Muscle layer of duodenum (tissue), 2 donors: ENCODE data around the gene HLCS.

Experiments used
- H3K27ac ChIP-seq: one replicate; pipeline ENCODE4 v1.7.0; 2013; ENCODE audit warnings: mild to moderate bottlenecking, low read length
- H3K27me3 ChIP-seq: one replicate; pipeline ENCODE4 v1.7.0; 2013; ENCODE audit warnings: low read depth, mild to moderate bottlenecking, control low read depth, low read length
- H3K36me3 ChIP-seq, 2 donors: one replicate each; pipeline ENCODE4 v1.7.0; 2013; ENCODE audit warnings: low read length in 2 of 2, control low read depth in 1 of 2, mild to moderate bottlenecking in 1 of 2; ENCODE audit not compliant: insufficient read depth in 2 of 2, control insufficient read depth in 1 of 2
- H3K4me1 ChIP-seq, 2 donors: one replicate each; pipeline ENCODE4 v1.7.0; 2013; ENCODE audit warnings: low read length in 2 of 2, mild to moderate bottlenecking in 2 of 2, control low read depth in 1 of 2, moderate library complexity in 1 of 2; ENCODE audit not compliant: insufficient read depth in 2 of 2, control insufficient read depth in 1 of 2
- H3K4me3 ChIP-seq, 2 donors: one replicate each; pipeline ENCODE4 v1.7.0; 2013; ENCODE audit warnings: low read length in 2 of 2, low read depth in 1 of 2, mild to moderate bottlenecking in 1 of 2
- H3K9me3 ChIP-seq, 2 donors: one replicate each; pipeline ENCODE4 v1.7.0; 2013; ENCODE audit warnings: low read length in 2 of 2, control low read depth in 1 of 2, mild to moderate bottlenecking in 1 of 2; ENCODE audit not compliant: control insufficient read depth in 1 of 2
- donor health status: healthy.

HLCS gene

DNA sequence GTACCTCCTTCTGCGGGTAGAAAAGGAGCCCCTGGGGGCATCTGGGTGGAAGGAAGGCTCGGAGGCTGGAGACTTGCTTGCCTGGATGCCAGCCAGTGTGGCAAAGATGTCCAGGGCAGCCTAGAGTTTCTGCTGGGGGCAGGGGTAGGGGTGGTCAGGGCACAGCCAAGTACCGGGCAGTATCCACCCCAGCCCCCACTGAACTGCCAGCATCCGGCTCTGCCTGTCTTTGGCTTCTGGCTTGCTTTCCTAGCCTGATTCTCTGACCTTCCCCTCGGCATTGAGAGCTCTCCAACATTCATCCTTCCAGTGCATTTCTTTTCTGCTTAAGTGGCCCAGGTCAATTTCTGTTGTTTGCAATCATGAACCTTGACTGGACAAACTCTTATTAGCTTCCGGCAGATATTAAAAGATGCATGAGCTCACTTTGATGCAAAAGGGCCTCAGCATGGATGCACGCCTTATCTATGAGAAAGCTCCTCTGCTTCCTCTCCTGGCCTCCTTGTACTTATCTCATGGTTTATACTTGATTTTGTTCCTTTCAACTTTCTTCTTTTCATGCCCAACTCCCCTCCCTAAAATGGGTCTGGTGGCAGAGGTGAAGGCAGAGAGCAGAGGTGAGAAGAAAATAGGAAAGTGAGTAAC, 116.9 kb downstream of the HLCS start:
- H3K4me1 ChIP-seq: peaks cover 0 to 7% of the 10 kb centered on the region in 2 donors
- no peaks in the 10 kb centered on the region for H3K9me3 ChIP-seq
- no peaks in the 10 kb centered on the region for H3K36me3 ChIP-seq
- no peaks in the 10 kb centered on the region for H3K27me3 ChIP-seq
- H3K27ac ChIP-seq: no peak overlapping the region
- H3K4me3 ChIP-seq: no peak overlapping the region

DNA sequence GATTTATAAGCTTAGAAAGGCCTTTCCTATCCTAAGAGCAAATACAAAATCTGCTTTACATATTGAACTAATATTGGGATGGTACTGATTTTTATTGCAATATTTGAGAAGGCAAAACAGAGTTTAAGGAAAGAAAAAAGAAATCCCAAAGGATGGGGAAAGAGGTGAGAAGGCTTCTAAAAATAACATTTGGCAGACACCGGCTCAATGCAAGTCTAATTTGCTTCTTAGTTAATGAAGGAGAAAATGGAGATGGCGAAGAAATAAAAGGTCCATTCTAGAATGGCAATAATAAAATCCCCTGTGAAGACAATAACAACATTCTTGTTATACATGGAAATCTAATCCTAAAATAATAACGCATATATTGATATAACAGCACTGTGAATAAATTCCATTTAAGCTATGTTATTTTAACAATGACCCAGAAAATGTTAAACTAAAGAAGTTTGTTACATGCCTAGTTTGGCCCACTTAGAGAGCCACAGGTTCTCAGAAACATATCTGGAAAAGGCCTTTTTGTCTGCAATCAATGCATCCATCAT, 117.7 kb downstream of the HLCS start:
- Histone ChIP-seq H3K4me3 (no peak overlapping the region), H3K9me3 (no peaks in the 10 kb centered on the region), H3K4me1 (peaks cover 0 to 7% of the 10 kb centered on the region in 2 donors), H3K27ac (no peak overlapping the region), H3K36me3 (no peaks in the 10 kb centered on the region), H3K27me3 (no peaks in the 10 kb centered on the region)

DNA sequence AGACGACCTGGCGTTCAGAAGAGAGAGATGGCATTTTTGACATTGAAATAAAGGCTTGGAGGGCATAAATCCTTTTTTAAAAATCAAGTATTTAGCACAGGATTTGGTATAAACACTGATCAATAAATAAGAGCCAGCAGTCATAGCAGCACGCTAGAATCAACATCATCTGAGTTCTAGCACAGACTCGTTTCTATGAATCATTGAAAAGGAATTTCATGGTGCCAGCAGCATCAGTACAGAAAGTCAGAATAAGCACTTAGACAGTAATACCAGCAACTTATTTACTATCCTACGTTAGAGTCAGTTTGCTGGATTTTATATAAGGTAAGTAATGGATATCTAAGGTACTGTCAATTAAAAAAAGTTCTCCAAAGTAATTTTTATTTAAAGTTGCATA, 119.3 kb downstream of the HLCS start:
- Histone ChIP-seq H3K4me1 (peaks cover 0 to 7% of the 10 kb centered on the region in 2 donors), H3K27me3 (no peaks in the 10 kb centered on the region), H3K36me3 (no peaks in the 10 kb centered on the region), H3K4me3 (no peak overlapping the region), H3K27ac (no peak overlapping the region), H3K9me3 (no peaks in the 10 kb centered on the region)

DNA sequence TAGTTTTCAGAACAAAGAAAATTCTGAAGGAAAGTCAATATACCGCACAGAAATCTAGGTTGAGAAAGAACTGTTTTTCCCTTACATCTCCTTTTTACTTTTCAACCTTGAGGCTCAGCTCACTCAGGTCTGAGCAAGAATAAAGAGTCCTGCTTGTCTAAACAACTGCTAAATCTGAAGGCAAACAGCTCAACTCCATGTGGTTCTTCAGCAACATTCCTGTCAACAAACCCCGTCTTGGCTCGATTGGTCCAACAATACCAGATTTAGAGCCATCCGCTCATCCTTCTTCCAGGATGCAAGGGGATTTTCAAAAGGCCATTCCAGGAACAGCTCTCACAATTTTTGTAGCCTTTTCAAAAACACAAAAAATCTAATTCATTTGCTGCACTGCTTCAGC, 119.8 kb downstream of the HLCS start:
- H3K27ac ChIP-seq: no peak overlapping the region

DNA sequence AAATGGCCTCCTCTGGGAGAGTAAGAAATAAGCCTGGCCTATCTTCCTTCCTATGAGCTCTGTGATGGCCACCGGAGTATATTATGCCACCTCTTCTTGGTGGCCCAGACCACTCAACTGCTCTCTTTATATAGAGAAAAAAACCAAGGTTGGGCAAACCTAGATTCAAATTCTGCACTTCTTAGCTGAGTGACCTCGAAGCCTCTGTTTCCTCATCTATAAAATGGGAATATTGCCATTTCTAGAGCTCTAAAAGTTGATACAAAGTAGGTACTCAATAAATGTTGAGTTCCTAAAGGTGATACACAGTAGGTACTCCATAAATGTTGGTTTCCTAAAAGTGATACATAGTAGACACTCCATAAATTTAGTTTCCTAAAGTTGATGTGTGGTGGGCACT, 120.7 kb downstream of the HLCS start:
- no peaks in the 10 kb centered on the region for H3K27me3 ChIP-seq
- no peak overlapping the region for H3K4me3 ChIP-seq
- no peaks in the 10 kb centered on the region for H3K36me3 ChIP-seq
- no peaks in the 10 kb centered on the region for H3K9me3 ChIP-seq
- H3K27ac ChIP-seq: no peak overlapping the region
- peaks cover 0 to 7% of the 10 kb centered on the region in 2 donors for H3K4me1 ChIP-seq

More for the DNA sequence above, 119.8 kb downstream of the HLCS start:
- Histone ChIP-seq H3K4me1 (peaks cover 0 to 7% of the 10 kb centered on the region in 2 donors), H3K27me3 (no peaks in the 10 kb centered on the region), H3K9me3 (no peaks in the 10 kb centered on the region), H3K4me3 (no peak overlapping the region), H3K36me3 (no peaks in the 10 kb centered on the region)

DNA sequence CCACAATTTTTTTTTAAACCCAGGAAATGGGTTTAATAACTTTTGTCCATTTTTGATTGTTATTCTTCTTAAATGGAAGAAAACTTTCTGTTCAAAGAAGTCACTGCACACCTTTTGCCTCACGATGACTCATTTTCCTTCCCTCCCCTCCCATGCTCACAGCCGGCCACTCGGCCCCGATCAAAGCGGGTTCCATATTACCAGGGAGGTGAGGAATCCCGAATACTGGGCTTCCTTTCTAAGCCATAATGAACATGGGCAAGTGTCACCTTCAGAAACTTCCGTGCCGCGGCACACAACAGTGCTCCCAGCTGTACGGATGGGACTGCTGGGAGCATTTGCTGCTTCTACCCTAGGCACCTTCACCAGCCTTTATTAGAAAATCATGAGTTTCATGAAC, 121.4 kb downstream of the HLCS start:
- Histone ChIP-seq H3K36me3 (no peaks in the 10 kb centered on the region), H3K27me3 (no peaks in the 10 kb centered on the region), H3K9me3 (no peaks in the 10 kb centered on the region), H3K4me1 (peaks cover 0 to 7% of the 10 kb centered on the region in 2 donors), H3K27ac (no peak overlapping the region), H3K4me3 (no peak overlapping the region)

DNA sequence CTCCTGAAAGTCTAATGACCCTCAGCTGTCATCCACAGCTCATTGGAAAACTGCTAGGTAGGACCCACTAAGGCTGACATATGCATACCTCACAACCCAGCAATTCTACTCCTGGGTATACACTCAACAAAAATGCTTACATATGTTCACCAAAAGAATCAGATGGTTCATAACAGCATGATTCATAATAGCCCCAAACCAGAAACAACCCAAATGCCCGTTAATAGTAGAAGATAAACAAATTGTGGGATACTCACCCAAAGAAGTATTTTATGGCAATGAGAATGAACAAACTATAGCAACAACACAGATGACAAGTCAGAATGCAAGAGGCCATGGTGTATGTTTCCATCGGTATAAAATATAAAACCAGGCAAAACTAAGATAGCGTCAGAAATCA, 124.6 kb downstream of the HLCS start:
- peaks cover 0 to 4% of the 10 kb centered on the region in 2 donors for H3K4me1 ChIP-seq
- H3K36me3 ChIP-seq: no peaks in the 10 kb centered on the region
- no peak overlapping the region for H3K27ac ChIP-seq
- H3K27me3 ChIP-seq: no peaks in the 10 kb centered on the region
- no peak overlapping the region for H3K4me3 ChIP-seq
- no peaks in the 10 kb centered on the region for H3K9me3 ChIP-seq

DNA sequence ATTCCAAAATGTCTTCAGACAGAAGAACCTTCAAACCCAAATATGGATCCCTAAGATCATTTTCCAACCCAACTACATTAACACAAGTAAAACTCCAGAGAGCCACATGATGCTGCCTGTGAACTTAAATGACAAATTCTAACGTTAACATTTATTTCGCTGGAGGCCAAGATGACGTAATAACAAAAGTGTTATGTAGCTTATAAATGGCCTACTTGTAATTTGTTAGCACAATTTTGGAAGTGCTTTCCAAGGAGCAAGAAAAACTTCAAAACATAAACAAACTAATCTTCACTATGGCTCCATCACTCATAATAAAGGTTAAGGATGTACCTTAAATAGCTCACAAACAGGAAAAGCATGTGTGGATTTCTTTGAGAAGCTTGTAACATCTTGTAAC, 126.7 kb downstream of the HLCS start:
- Histone ChIP-seq H3K4me1 (no peaks in the 10 kb centered on the region), H3K36me3 (no peaks in the 10 kb centered on the region), H3K4me3 (no peak overlapping the region), H3K27ac (no peak overlapping the region), H3K27me3 (no peaks in the 10 kb centered on the region), H3K9me3 (no peaks in the 10 kb centered on the region)

DNA sequence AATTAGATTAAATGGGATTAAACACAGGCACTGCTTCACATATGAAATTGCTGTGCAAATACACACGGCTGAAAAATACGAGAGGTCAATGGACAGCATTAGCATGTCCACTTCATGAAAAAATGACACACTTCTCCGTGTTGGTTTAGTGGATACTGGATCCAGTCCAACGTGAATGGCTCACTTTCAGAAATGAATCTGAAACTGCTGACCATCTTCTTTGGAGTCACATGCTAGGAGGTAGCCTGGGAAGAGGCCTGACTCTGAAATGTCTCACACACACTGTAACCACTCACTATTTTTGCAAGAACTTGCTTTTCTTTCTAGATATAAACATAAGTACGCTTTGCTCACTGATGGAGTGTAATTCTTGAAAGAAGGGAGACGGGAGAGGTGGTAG, 127.3 kb downstream of the HLCS start:
- H3K4me1 ChIP-seq: no peaks in the 10 kb centered on the region
- H3K9me3 ChIP-seq: no peaks in the 10 kb centered on the region
- no peak overlapping the region for H3K4me3 ChIP-seq
- no peak overlapping the region for H3K27ac ChIP-seq
- no peaks in the 10 kb centered on the region for H3K36me3 ChIP-seq
- H3K27me3 ChIP-seq: no peaks in the 10 kb centered on the region

DNA sequence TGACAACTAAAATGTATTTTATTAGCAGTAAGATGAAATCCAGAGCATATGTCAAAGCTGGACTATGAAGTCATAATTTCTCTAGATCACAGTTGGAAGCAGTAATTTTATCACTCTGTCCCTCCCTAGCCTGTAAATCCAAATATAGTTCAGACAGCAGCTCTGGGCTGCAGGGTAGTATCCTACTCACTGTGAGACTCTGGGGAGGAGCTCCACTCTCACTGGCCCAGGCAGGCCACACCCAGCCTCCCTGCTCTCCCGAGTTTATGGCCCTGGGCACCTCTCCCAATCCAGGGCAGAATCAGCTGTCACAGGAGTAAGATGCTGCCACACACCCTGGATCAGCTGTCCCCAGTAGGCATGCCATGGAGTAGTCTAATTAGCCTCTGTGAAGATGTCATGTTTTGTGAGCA, 131.1 kb downstream of the HLCS start:
- H3K27ac ChIP-seq: no peak overlapping the region
- H3K9me3 ChIP-seq: no peaks in the 10 kb centered on the region
- H3K36me3 ChIP-seq: no peaks in the 10 kb centered on the region
- no peaks in the 10 kb centered on the region for H3K27me3 ChIP-seq
- H3K4me3 ChIP-seq: no peak overlapping the region
- H3K4me1 ChIP-seq: no peaks in the 10 kb centered on the region

DNA sequence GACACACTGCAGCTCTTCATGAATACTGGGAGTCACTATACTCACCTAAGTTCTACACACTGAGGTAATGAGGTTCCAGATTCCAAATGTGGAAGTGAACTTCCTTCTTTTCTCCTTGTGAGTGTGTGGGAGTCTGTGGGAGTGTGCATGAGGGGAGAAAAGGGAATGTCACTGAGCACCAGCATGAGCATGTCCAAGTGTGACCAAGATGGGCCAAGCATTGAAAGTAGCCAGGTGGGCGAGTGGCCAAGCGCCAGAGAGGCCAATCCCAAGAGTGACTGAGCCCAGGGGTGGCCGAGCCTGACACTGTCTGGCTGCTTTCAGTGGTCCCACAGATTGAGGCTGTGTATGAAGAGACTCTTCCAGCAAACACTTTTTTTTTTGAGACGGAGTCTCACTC, 132.3 kb downstream of the HLCS start:
- no peaks in the 10 kb centered on the region for H3K36me3 ChIP-seq
- no peak overlapping the region for H3K4me3 ChIP-seq
- no peak overlapping the region for H3K27ac ChIP-seq
- H3K9me3 ChIP-seq: no peaks in the 10 kb centered on the region
- H3K4me1 ChIP-seq: no peaks in the 10 kb centered on the region
- H3K27me3 ChIP-seq: no peaks in the 10 kb centered on the region

DNA sequence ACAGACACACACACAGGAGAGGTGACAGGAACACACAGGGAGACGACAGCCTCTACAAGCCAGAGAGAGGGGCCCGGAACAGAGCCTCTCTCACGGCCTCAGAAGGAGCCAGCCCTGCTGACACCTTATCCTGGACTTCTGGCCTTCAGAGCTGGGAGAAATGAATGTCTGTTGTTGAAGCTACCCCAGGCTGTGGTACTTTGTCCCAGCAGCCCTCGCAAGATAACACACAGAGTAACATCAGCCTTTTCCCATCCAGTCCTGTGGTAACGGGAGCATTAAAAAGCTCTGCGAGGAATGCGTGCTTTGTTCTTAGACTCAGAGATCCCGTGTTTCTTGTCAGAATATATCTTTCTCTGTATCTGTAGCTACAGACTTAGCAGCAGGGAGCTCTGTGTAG, 136.4 kb downstream of the HLCS start:
- no peak overlapping the region for H3K4me3 ChIP-seq
- no peaks in the 10 kb centered on the region for H3K4me1 ChIP-seq
- H3K36me3 ChIP-seq: no peaks in the 10 kb centered on the region
- no peaks in the 10 kb centered on the region for H3K9me3 ChIP-seq
- no peak overlapping the region for H3K27ac ChIP-seq
- H3K27me3 ChIP-seq: no peaks in the 10 kb centered on the region
